ENCODE results near the gene STK10. TPM values are rescaled to one million over a fixed set of nuclear protein-coding genes. Genes with fewer than 3 reads are reported as not detected.

STK10 gene
- total and polyA plus RNA-seq, 9 of the 15 experiments (the other 6 are each of a cell fraction or from before 2014, with no cell fraction given): 0.30 to 6.7 (median 2.4) TPM

- no peak for TF ChIP-seq HMGXB4 (CRISPR knock-in tag; IDR thresholded peaks at IDR 0.05)
- TF ChIP-seq TAL1 (IDR thresholded peaks at IDR 0.05): no peak
- no peak for TF ChIP-seq ZNF24 (IDR thresholded peaks at IDR 0.05)
- TF ChIP-seq HCFC1 (IDR thresholded peaks at IDR 0.05; ENCODE audit: low read depth, low read length): no peak
- no peak for TF ChIP-seq ETV1 (tag; conservative IDR thresholded peaks at IDR 0.05; ENCODE audit: low read depth)
These were observed 85.7 kb downstream of the STK10 start (continued) for GRCh38 chr5:172102218-172102870.

- Histone ChIP-seq H3K79me2 (ENCODE audit: control insufficient read depth, insufficient read depth, low read length) (no peaks in the 10 kb centered on the region), H3K4me3 (no peak overlapping the region), H3K4me2 (ENCODE audit: insufficient read depth, low read length) (no peak overlapping the region), H3K4me1 (replicated peaks in 1 of 2; ENCODE audit: control insufficient read depth in 2 of 2, insufficient read depth in 2 of 2, low read length in 2 of 2) (peaks cover 11 to 27% of the 10 kb centered on the region in 2 experiments; a peak in 3 of 5 replicates), H3K27ac (ENCODE audit: extremely low read depth, low read depth, low read length) (no peak overlapping the region), H4K20me1 (replicated peaks; ENCODE audit: control insufficient read depth, insufficient read depth, low read length) (0 out of 2 replicates have a peak, but pooled peaks cover 4% of the 10 kb centered on the region), H3K9ac (ENCODE audit: insufficient read depth in 1 of 2, low read depth in 2 of 2, low read length in 2 of 2) (no peak overlapping the region), H3K9me3 (replicated peaks; ENCODE audit: control insufficient read depth, insufficient read depth, low read depth, low read length) (no peaks in the 10 kb centered on the region), H3K27me3 (ENCODE audit: control insufficient read depth in 2 of 2, insufficient read depth in 2 of 2, low read length in 2 of 2) (peaks cover 0 to 17% of the 10 kb centered on the region in 2 experiments; a peak in 2 of 5 replicates), H3K9me1 (ENCODE audit: control insufficient read depth, insufficient read depth, low read length) (no peaks in the 10 kb centered on the region), H2AFZ (ENCODE audit: low read depth, low read length) (no peak overlapping the region), H3K36me3 (ENCODE audit: control insufficient read depth, insufficient read depth, low read length) (no peaks in the 10 kb centered on the region)
- intact Hi-C loops (cut with micrococcal nuclease): loop anchor here (10.0 kb wide), 1 partner anchor 353 kb away; the partner anchor contains the start of gene SH3PXD2B
- 45% methylated on average over 8 of the region's 14 CpGs for WGBS (ENCODE audit: insufficient coverage, low coverage, missing lambda C conversion rate)
- no peak for ATAC-seq
- no peak for DNase-seq (ENCODE audit: extremely low read depth in 1 of 4, low spot score in 3 of 4)
- BruUV-seq (replicated peaks): no TSS peak
- no peak for FAIRE-seq
- in situ Hi-C loops (cut with MboI): loop anchor here (10.0 kb wide), 1 partner anchor 353 kb away; the partner anchor contains the start of gene SH3PXD2B
- POLR2A ChIA-PET: interaction anchor here (0.6 kb wide), 1 partner anchor 314 kb away, joined by 3 read pairs; no protein-coding TSS in a partner anchor
- CTCF ChIA-PET (ENCODE audit: low intra/inter-chr PET ratio): no interaction called here
- TF ChIP-seq CC2D1A (IDR thresholded peaks at IDR 0.05): no peak
- TF ChIP-seq JUN (IDR thresholded peaks at IDR 0.05; ENCODE audit: borderline replicate concordance, low read depth, low read length): no peak
- TF ChIP-seq JUN (CRISPR knock-in tag; IDR thresholded peaks at IDR 0.05; ENCODE audit: borderline replicate concordance): no peak
- TF ChIP-seq CREB1 (IDR thresholded peaks at IDR 0.05): no peak
- TF ChIP-seq CREB1 (CRISPR knock-in tag; IDR thresholded peaks at IDR 0.05): no peak
- TF ChIP-seq EWSR1 (IDR thresholded peaks at IDR 0.05; ENCODE audit: borderline replicate concordance, low read depth, partially characterized antibody): no peak
- TF ChIP-seq E2F5 (CRISPR knock-in tag; IDR thresholded peaks at IDR 0.05): no peak
- TF ChIP-seq HOMEZ (CRISPR knock-in tag; IDR thresholded peaks at IDR 0.05): no peak
- TF ChIP-seq SIRT6 (IDR thresholded peaks at IDR 0.05; ENCODE audit: low read depth, low read length): no peak
- no peak for TF ChIP-seq ARID1B (IDR thresholded peaks at IDR 0.05)
These were observed 86.3 kb downstream of the STK10 start for GRCh38 chr5:172101547-172102217.
